Non-pigmented ciliary epithelial cell (primary cell): Measurements from ENCODE around the gene CFAP74.
"Not testable (repeated sequence)": the region's sequence is repeated elsewhere in the genome, so short reads cannot be mapped to it uniquely, and the experiment has no call there.

Experiments
- DNase-seq: peaks from one replicate; pipeline ENCODE4 v3.0.0-alpha.2; 2010; ENCODE audit warnings: low read depth

The CFAP74 gene

DNA sequence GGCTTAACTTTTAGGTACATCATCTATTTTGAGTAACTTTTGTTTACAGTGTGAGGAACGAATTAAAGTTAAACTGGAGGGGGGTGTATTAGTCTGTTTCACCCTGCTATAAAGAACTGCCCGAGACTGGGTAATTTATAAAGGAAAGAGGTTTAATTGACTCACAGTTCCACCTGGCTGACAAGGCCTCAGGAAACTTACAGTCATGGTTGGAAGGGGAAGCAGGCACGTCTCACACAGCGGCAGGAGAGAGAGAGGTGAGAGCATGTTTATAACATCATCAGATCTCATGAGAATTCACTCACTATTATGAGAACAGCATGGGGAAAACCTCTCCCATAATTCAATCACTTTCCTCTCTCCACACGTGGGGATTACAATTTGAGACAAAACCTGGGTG lies 52.6 kb downstream of the CFAP74 start:
- DNase-seq = no peak

- DNase-seq = no peak
Measured at GRCh38 chr1:1948783-1949182, 54.8 kb downstream of the CFAP74 start.

DNA sequence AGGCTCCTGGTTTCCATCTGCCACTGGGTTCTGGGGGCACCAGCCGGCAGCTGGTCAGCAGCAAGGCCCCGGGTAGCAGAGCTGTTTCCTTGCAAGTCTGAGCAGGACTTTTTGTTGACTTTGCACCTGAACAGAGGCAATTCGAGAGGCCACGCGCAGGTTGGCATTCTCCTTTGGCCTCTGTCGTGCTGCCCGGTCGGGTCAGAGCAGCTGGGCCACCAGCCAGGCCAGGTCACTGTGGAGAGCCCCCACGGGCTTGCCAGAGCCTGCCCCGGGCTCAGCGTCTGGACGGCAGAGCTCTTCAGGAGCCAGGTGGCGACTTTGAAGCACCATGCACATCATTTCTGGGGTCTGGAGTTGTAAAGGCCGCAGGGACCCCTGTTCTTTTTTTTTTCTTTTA lies 56.1 kb downstream of the CFAP74 start:
- DNase-seq = no peak

- no peak for DNase-seq
Measured at GRCh38 chr1:1946540-1946939, 57.0 kb downstream of the CFAP74 start.

DNA sequence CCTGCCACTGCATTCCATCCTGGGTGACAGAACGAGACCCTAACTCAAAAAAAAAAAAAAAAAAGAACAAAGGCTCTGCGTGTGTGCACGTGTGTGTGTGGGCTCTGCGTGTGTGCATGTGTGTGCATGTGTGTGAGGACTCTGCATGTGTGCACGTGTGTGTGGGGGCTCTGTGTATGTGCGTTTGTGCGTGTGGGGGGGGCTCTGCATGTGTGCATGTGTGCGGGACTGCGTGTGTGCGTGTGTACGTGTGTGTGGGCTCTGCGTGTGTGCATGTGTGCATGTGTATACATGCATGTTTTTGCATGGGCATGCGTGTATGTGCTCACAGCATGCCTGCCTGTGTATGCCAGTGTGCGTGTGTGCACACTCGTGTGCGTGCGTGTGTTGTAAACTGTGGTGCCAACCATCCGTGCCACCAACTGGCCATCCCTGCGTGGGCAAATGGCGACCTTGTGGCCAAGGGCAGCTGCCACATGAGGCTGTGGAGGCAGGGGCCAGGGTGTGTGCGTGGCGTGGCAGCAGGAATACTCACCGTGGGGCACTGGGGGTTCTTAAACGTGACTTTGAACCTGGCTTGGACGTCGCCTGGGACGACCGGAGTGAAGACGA lies 57.7 kb downstream of the CFAP74 start:
- no peak for DNase-seq

DNA sequence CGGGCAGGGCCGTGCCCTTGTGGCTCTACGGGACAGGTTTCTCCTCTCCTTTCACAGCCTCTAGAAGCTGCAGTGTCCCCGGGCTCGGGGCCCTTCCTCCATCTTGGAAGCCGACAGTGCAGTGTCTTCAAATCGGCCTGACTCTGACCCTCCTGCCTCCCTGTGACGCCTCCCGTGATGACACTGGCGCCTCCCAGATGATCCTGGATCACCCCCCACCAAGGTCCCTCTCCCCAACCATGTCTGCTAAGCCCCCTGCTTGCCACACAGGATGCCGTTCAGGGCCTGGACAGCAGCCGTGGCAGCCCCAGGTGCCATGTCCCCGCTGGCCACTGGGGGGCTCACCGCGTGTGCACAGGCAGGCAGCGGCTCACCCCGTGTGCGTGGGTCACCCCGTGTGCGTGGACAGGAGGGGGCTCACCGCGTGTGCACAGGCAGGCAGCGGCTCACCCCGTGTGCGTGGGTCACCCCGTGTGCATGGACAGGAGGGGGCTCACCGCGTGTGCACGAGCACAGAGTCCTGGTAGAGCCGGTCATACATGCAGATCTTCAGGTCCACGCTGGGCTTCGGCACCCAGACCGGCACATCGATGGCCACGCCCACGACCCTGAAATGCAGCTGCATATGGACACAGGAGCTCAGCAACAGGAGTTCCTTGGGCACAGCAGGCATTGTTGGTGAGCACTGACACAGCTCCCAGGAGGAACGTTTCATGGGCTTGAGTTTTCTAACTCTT lies 59.6 kb downstream of the CFAP74 start:
- no peak for DNase-seq

DNA sequence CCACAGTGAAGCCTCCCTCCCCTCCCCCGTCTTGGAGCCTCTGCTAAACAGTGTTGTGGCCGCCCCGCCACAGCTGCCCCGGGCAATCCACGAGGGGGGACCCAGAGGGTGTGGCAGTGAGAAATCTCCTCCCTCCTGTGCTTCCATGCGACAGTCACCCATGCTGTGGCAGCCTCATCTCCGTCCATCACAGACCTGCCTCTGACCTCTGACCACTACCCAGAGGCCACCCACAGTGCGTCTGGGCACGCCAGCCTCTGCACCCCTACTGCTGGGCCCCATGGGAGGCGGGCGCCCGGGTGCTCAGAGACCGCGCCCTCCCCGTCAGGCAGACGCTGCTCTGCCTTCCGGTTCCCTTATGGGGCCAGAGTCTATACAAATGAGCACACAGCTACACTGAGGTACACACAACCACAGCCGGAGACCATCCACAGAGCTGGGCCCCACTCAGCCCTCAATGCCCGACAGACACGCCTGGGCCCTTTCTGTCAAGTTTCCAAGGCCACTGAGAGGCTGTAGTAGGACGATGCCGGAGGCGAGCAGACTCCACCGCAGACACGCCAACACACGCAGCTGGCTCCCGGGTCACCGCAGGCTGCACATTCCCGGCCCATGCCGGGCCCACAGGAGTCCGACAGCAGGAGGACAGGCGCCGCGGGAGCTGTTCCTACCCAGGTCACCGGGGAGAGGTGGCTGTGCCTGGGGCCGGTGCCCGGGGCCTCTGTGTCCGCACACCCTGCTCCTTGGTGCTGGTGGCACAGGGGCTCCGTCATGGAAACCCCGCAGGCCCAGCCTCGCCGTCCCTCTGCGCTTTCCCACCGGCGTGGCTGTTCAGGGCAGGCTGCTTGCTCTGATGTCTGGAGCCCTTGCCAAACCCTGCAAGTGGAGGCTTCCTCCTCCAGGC lies 60.6 kb downstream of the CFAP74 start:
- DNase-seq = no peak

GRCh38 chr1:1941868-1942752 lies 61.5 kb downstream of the CFAP74 start:
- no peak for DNase-seq

GRCh38 chr1:1941211-1941841 lies 62.3 kb downstream of the CFAP74 start:
- no peak for DNase-seq

DNA sequence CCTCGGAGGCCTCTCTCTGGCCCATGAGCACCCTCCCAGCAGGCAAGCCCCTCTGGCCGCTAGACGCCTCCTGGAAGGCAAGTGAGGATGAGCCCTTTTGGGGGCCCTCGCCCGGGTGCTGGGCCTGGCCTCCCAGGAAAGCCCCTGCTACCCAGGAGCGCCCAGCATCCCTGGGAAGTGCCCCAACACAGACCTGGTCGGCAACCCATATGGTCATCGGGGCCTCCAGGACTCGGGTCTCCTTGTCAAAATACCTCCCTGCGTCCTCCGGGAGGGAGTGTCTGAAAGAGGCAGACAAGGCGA lies 63.5 kb downstream of the CFAP74 start:
- no peak for DNase-seq

- no peak for DNase-seq
Measured at GRCh38 chr1:1939296-1940122, 64.1 kb downstream of the CFAP74 start.

GRCh38 chr1:1938613-1939295 lies 64.8 kb downstream of the CFAP74 start:
- no peak for DNase-seq

DNA sequence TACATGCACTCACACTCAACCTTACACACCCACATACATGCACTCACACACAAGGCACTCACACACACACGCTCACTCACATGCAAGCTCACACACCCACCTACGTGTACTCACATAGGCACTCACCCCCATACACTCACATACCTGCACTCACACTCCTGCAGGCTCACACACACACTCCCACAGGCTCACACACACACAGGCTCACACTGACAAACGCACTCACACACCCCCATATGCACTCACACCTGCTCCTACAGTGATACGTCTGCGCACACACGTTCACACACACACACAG lies 65.4 kb downstream of the CFAP74 start:
- DNase-seq = no peak

DNA sequence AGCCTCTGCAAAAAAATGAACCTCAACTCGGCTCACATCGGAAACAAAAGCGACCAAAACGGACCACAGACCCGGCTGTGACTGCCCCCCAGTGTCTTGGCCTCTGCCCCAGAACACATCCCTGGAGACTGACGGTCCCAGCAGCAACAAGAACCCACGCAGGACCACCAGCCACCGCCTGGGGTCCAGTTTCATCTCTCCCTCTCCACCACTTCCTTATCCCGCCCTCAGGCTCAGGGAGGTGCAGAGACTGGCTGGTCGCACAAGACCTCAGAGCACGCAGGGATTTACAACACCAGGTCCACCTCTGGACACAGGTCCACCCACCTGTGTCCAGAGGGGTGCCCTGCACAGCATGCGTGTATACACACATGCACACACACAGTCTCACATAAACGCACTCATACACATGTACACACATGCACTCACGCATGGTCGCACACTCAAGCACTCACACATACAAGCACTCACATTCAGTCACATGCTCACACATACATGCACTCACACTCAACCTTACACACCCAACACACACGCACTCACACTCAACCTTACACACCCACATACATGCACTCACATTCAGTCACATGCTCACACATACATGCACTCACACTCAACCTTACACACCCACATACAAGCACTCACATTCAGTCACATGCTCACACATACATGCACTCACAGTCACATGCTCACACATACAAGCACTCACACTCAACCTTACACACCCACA lies 65.9 kb downstream of the CFAP74 start:
- DNase-seq = no peak

DNA sequence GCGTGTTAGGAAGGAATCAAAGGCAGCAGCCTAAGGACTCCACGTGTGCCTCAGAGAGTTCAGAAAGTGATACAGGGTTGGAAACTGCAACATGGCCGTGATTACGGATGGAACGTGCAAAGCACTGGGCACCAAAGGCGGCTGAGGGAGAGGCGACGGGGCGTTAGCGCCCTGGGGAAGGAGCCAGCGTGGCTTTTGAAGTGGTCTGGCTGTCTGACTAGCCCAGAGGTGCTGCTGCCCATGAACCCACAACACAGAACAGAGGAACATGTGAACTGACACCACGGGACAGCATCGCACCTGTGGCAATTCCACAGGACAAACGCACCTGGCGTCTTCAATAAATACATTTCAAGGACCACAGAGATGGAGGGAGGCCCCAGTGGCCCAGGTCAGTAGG lies 66.5 kb downstream of the CFAP74 start:
- DNase-seq = no peak

GRCh38 chr1:1934848-1935247 lies 68.7 kb downstream of the CFAP74 start:
- not testable (repeated sequence) for DNase-seq

GRCh38 chr1:1929639-1930545 lies 73.7 kb downstream of the CFAP74 start:
- DNase-seq = no peak

DNA sequence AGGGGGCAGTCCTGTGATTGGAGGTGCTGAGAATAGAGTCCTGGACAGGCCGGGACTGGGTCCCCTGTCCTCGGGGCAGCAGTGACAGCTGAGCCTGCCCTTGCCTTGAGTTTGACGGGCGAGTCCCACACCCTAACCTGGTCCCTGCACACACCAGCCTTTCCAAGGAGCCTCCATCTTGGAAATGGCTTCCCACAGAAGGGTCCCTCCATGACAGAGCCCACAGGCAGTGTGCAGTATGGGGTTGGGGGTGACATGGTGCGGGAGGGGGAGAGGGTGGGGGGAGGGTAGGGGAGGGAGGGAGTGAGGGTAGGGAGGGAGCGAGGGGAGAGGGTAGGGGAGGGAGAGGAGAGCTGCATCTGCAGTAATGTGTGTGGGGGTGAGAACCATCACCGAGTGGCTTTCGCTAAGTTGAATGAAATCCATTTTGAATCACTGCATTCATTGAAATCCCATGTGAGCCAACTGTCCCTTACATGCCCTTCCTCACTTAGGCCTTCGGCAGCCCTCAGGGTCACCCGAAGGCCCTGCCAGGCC lies 74.4 kb downstream of the CFAP74 start:
- no peak for DNase-seq
